GM12878 (cell line): ENCODE measurements around the gene CHIT1.

Source experiments
- BCL3 ChIP-seq: IDR thresholded peaks from 2 replicates; pipeline ENCODE4 v1.6.1; 2011; ENCODE audit warnings: borderline replicate concordance, low read depth, mild to moderate bottlenecking, moderate library complexity, low read length; ENCODE audit not compliant: insufficient read depth, poor library complexity, severe bottlenecking
- CREM ChIP-seq: IDR thresholded peaks from 2 replicates; pipeline ENCODE4 v1.6.1; 2014; ENCODE audit warnings: antibody characterized with exemption, low read depth
- EGR1 ChIP-seq, 2 experiments: IDR thresholded peaks; 1 replicate in 1 of 2; 2 replicates in 1 of 2; pipeline ENCODE4 v1.6.1; 2011 to 2012; ENCODE audit warnings: low read depth in 2 of 2, low read length in 2 of 2, borderline replicate concordance in 1 of 2, mild to moderate bottlenecking in 1 of 2, moderate library complexity in 1 of 2
- ELK1 ChIP-seq: IDR thresholded peaks from 2 replicates; pipeline ENCODE4 v1.6.1; 2012; ENCODE audit warnings: low read depth, low read length, improper control_type of control experiment
- EZH2 ChIP-seq: IDR thresholded peaks from 2 replicates; pipeline ENCODE4 v1.6.1; 2012; ENCODE audit warnings: low read depth, mild to moderate bottlenecking, control low read depth, inconsistent platforms, low read length, borderline replicate concordance; ENCODE audit not compliant: control insufficient read depth
- HCFC1 ChIP-seq: fragments of 150-350 bp; IDR thresholded peaks from 2 replicates; pipeline ENCODE4 v1.6.1; 2014; ENCODE audit warnings: low read length
- MXI1 ChIP-seq: fragments of 150-350 bp; IDR thresholded peaks from 2 replicates; pipeline ENCODE4 v1.6.1; 2011; ENCODE audit warnings: low read depth, mild to moderate bottlenecking, inconsistent platforms, low read length, improper control_type of control experiment
- NR2C2 ChIP-seq: IDR thresholded peaks from 2 replicates; pipeline ENCODE4 v1.6.1; 2011; ENCODE audit warnings: borderline replicate concordance, low read depth; ENCODE audit not compliant: control insufficient read depth, insufficient read length
- RBBP5 ChIP-seq: fragments of 200-600 bp; sonication (generic); conservative IDR thresholded peaks from 2 replicates; pipeline ENCODE4 v1.6.1; 2016
- SREBF1 ChIP-seq: IDR thresholded peaks from 2 replicates; pipeline ENCODE4 v1.6.1; 2012; ENCODE audit warnings: mild to moderate bottlenecking, low read length
- SRF ChIP-seq, 2 experiments: IDR thresholded peaks; 2 replicates each; pipeline ENCODE4 v1.6.1; 2011; ENCODE audit warnings: low read depth in 2 of 2, low read length in 2 of 2, mild to moderate bottlenecking in 1 of 2, moderate library complexity in 1 of 2
- TF ChIP-seq, protein P1 (sequence below), 3 experiments: IDR thresholded peaks in 2 of 3; conservative IDR thresholded peaks in 1 of 3; 2 replicates each; pipeline ENCODE4 v1.5.1; 2011; ENCODE audit warnings: low read depth in 3 of 3, low read length in 3 of 3, mild to moderate bottlenecking in 3 of 3, control low read depth in 2 of 3, moderate library complexity in 2 of 3, inconsistent platforms in 1 of 3, mixed read lengths in 1 of 3; ENCODE audit not compliant: control insufficient read depth in 2 of 3, insufficient read depth in 1 of 3; ENCODE audit errors: extremely low read depth in 1 of 3
- TF ChIP-seq, protein P2 (sequence below): IDR thresholded peaks from 2 replicates; pipeline ENCODE4 v1.6.1; 2012; ENCODE audit warnings: low read length, inconsistent platforms

DNA sequence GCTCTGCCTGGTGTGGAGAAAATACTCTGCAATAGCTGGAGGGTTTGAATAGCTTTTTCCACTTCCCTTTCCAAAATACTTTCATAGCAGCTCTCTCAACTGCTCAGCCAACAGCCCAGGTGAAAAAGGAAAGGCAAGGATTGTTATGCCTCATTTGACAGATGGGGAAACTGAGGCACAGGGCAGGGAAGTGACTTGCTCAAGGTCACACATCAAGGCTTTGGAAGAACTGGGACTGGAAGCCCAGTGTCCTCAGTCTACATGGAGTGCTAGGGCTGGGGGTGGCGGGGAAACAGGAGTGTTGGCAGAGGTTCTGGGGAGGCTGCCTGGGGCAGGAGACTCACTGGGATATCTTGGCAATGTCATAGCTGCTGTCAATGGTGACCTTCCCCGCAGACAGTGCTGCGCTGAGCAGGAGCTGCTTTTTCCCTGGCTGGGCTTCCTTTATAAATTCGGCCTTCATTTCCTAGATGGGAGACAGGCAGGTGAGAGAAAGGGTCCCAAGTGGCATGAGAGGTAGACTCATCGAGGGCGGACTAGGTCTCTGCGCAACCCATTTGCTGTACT lies 47.0 kb downstream of the CHIT1 start:
- TF ChIP-seq SREBF1 = no peak
- no peak for TF ChIP-seq EZH2
- TF ChIP-seq CREM = no peak
- no peak for TF ChIP-seq HCFC1
- TF ChIP-seq SRF (IDR thresholded peaks at IDR 0.05; ENCODE audit: low read depth in 2 of 2, low read length in 2 of 2) = no peak
- TF ChIP-seq, protein P1, sequence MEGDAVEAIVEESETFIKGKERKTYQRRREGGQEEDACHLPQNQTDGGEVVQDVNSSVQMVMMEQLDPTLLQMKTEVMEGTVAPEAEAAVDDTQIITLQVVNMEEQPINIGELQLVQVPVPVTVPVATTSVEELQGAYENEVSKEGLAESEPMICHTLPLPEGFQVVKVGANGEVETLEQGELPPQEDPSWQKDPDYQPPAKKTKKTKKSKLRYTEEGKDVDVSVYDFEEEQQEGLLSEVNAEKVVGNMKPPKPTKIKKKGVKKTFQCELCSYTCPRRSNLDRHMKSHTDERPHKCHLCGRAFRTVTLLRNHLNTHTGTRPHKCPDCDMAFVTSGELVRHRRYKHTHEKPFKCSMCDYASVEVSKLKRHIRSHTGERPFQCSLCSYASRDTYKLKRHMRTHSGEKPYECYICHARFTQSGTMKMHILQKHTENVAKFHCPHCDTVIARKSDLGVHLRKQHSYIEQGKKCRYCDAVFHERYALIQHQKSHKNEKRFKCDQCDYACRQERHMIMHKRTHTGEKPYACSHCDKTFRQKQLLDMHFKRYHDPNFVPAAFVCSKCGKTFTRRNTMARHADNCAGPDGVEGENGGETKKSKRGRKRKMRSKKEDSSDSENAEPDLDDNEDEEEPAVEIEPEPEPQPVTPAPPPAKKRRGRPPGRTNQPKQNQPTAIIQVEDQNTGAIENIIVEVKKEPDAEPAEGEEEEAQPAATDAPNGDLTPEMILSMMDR (IDR thresholded peaks at IDR 0.05 in 2 of 3, conservative IDR thresholded peaks at IDR 0.05 in 1 of 3; ENCODE audit: control insufficient read depth in 2 of 3, extremely low read depth in 1 of 3, insufficient read depth in 1 of 3, low read depth in 3 of 3, low read length in 3 of 3) = no peak
- no peak for TF ChIP-seq MXI1
- TF ChIP-seq RBBP5 = no peak
- no peak for TF ChIP-seq BCL3
- TF ChIP-seq EGR1 (IDR thresholded peaks at IDR 0.05; ENCODE audit: borderline replicate concordance in 1 of 2, low read depth in 2 of 2, low read length in 2 of 2) = no peak
- TF ChIP-seq ELK1 = no peak
- TF ChIP-seq, protein P2, sequence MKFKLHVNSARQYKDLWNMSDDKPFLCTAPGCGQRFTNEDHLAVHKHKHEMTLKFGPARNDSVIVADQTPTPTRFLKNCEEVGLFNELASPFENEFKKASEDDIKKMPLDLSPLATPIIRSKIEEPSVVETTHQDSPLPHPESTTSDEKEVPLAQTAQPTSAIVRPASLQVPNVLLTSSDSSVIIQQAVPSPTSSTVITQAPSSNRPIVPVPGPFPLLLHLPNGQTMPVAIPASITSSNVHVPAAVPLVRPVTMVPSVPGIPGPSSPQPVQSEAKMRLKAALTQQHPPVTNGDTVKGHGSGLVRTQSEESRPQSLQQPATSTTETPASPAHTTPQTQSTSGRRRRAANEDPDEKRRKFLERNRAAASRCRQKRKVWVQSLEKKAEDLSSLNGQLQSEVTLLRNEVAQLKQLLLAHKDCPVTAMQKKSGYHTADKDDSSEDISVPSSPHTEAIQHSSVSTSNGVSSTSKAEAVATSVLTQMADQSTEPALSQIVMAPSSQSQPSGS = no peak
- TF ChIP-seq NR2C2 = no peak
